HAP-1 (cell line): ENCODE data around the gene CCNE1.

Experiments
- DNase-seq, 2 experiments: peaks; one replicate each; pipeline ENCODE4 v3.0.0-alpha.2; 2016 to 2020; ENCODE audit warnings: low spot score in 2 of 2
- H3K27me3 ChIP-seq: fragments of 250-450 bp; sonication (Bioruptor Pico); 2 replicates; pipeline ENCODE4 v1.5.1; 2020; ENCODE audit warnings: low read depth, mild to moderate bottlenecking, moderate library complexity
- H3K36me3 ChIP-seq: fragments of 250-450 bp; sonication (Bioruptor Pico); replicated peaks from 2 replicates; pipeline ENCODE4 v1.5.1; 2020; ENCODE audit warnings: mild to moderate bottlenecking
- H3K4me1 ChIP-seq: fragments of 250-450 bp; sonication (Bioruptor Pico); 2 replicates; pipeline ENCODE4 v1.5.1; 2020; ENCODE audit warnings: mild to moderate bottlenecking
- H3K4me3 ChIP-seq: fragments of 250-450 bp; sonication (Bioruptor Pico); 2 replicates; pipeline ENCODE4 v1.5.1; 2020; ENCODE audit warnings: mild to moderate bottlenecking, moderate library complexity
- H3K9me3 ChIP-seq: fragments of 250-450 bp; sonication (Bioruptor Pico); 2 replicates; pipeline ENCODE4 v1.5.1; 2020; ENCODE audit warnings: mild to moderate bottlenecking, moderate library complexity
- in situ Hi-C: fragments of 300-500 bp; cut with MboI; formaldehyde crosslinking; loops from 3 replicates; pipeline ENCODE4 v1.14.3; 2020; ENCODE audit warnings: low sequenced_read_pairs, inconsistent platforms, mixed read lengths

The CCNE1 gene

GRCh38 chr19:29851769-29852521 is 40.2 kb downstream of the CCNE1 start:
- no peak for DNase-seq
- Histone ChIP-seq H3K4me1 (peaks cover 7% of the 10 kb centered on the region), H3K9me3 (no peaks in the 10 kb centered on the region; the same call in 1 of the 2 replicates), H3K27me3 (no peaks in the 10 kb centered on the region), H3K4me3 (no peak overlapping the region), H3K36me3 (no peaks in the 10 kb centered on the region)
- in situ Hi-C loops: no loop called here

- no peaks in the 10 kb centered on the region for H3K27me3 ChIP-seq
- no peaks in the 10 kb centered on the region for H3K36me3 ChIP-seq
- no peak for DNase-seq
- no peaks in the 10 kb centered on the region; the same call in 1 of the 2 replicates for H3K9me3 ChIP-seq
- no peaks in the 10 kb centered on the region for H3K4me1 ChIP-seq
- H3K4me3 ChIP-seq: no peak overlapping the region
- in situ Hi-C loops: no loop called here
These were observed 42.2 kb downstream of the CCNE1 start for GRCh38 chr19:29854033-29854432.

GRCh38 chr19:29855087-29855486 is 43.3 kb downstream of the CCNE1 start:
- no peaks in the 10 kb centered on the region for H3K36me3 ChIP-seq
- peak in 1 of 2 experiments; percentile 30 for DNase-seq
- no peak overlapping the region for H3K4me3 ChIP-seq
- no peaks in the 10 kb centered on the region; the same call in 1 of the 2 replicates for H3K9me3 ChIP-seq
- no peaks in the 10 kb centered on the region for H3K27me3 ChIP-seq
- H3K4me1 ChIP-seq: no peaks in the 10 kb centered on the region
- in situ Hi-C loops: no loop called here

- DNase-seq: no peak
- in situ Hi-C loops: no loop called here
- H3K36me3 ChIP-seq: no peaks in the 10 kb centered on the region
- H3K9me3 ChIP-seq: no peaks in the 10 kb centered on the region
- no peaks in the 10 kb centered on the region for H3K27me3 ChIP-seq
- no peak overlapping the region for H3K4me3 ChIP-seq
- H3K4me1 ChIP-seq: no peaks in the 10 kb centered on the region
These were observed 44.1 kb downstream of the CCNE1 start for GRCh38 chr19:29855741-29856500.

GRCh38 chr19:29858000-29858596 is 46.3 kb downstream of the CCNE1 start:
- in situ Hi-C loops: no loop called here
- no peaks in the 10 kb centered on the region for H3K4me1 ChIP-seq
- no peaks in the 10 kb centered on the region for H3K9me3 ChIP-seq
- H3K36me3 ChIP-seq: no peaks in the 10 kb centered on the region
- no peaks in the 10 kb centered on the region; the same call in 1 of the 2 replicates for H3K27me3 ChIP-seq
- DNase-seq: peak; percentile 36 to 70
- H3K4me3 ChIP-seq: no peak overlapping the region

GRCh38 chr19:29858621-29859020 is 46.8 kb downstream of the CCNE1 start:
- Histone ChIP-seq H3K27me3 (no peaks in the 10 kb centered on the region; the same call in 1 of the 2 replicates), H3K4me3 (no peak overlapping the region), H3K9me3 (no peaks in the 10 kb centered on the region), H3K36me3 (no peaks in the 10 kb centered on the region), H3K4me1 (no peaks in the 10 kb centered on the region)
- DNase-seq: no peak
- in situ Hi-C loops: no loop called here

GRCh38 chr19:29860492-29860891 is 48.7 kb downstream of the CCNE1 start:
- in situ Hi-C loops: no loop called here
- H3K36me3 ChIP-seq: no peaks in the 10 kb centered on the region
- H3K4me3 ChIP-seq: no peak overlapping the region
- peak in 1 of 2 experiments; percentile 32 for DNase-seq
- H3K9me3 ChIP-seq: no peaks in the 10 kb centered on the region
- no peaks in the 10 kb centered on the region for H3K4me1 ChIP-seq
- peaks cover 2% of the 10 kb centered on the region; the same call in 1 of the 2 replicates for H3K27me3 ChIP-seq

GRCh38 chr19:29861574-29861973 is 49.8 kb downstream of the CCNE1 start:
- in situ Hi-C loops: no loop called here
- H3K4me1 ChIP-seq: no peaks in the 10 kb centered on the region
- H3K27me3 ChIP-seq: peaks cover 2% of the 10 kb centered on the region; the same call in 1 of the 2 replicates

GRCh38 chr19:29866011-29866410 is 54.2 kb downstream of the CCNE1 start:
- DNase-seq: no peak
- in situ Hi-C loops: no loop called here

More at GRCh38 chr19:29861574-29861973, 49.8 kb downstream of the CCNE1 start:
- Histone ChIP-seq H3K9me3 (no peaks in the 10 kb centered on the region), H3K4me3 (no peak overlapping the region), H3K36me3 (no peaks in the 10 kb centered on the region)
- DNase-seq: no peak

GRCh38 chr19:29867984-29868383 is 56.2 kb downstream of the CCNE1 start:
- no peak for DNase-seq
- Histone ChIP-seq H3K4me1 (peaks cover 3% of the 10 kb centered on the region), H3K9me3 (no peaks in the 10 kb centered on the region), H3K4me3 (no peak overlapping the region), H3K27me3 (0 out of 2 replicates have a peak, but pooled peaks cover 2% of the 10 kb centered on the region), H3K36me3 (no peaks in the 10 kb centered on the region)
- in situ Hi-C loops: no loop called here

More at GRCh38 chr19:29866011-29866410, 54.2 kb downstream of the CCNE1 start:
- Histone ChIP-seq H3K36me3 (no peaks in the 10 kb centered on the region), H3K4me1 (no peaks in the 10 kb centered on the region; the same call in 1 of the 2 replicates), H3K27me3 (peaks cover 2% of the 10 kb centered on the region; the same call in 1 of the 2 replicates), H3K4me3 (no peak overlapping the region), H3K9me3 (no peaks in the 10 kb centered on the region)

- DNase-seq: peak in 1 of 2 experiments; percentile 32
- H3K4me3 ChIP-seq: no peak overlapping the region
- peaks cover 10% of the 10 kb centered on the region for H3K4me1 ChIP-seq
- H3K9me3 ChIP-seq: no peaks in the 10 kb centered on the region
- H3K36me3 ChIP-seq: no peaks in the 10 kb centered on the region
- in situ Hi-C loops: loop anchor here (5.0 to 10.0 kb wide), 2 partner anchors 139 to 256 kb away; no protein-coding TSS in a partner anchor
- H3K27me3 ChIP-seq: no peaks in the 10 kb centered on the region
These were observed 59.4 kb downstream of the CCNE1 start for GRCh38 chr19:29871143-29871542.

- H3K4me1 ChIP-seq: peaks cover 10% of the 10 kb centered on the region
- DNase-seq: no peak
- in situ Hi-C loops: loop anchor here (5.0 to 10.0 kb wide), 2 partner anchors 140 to 257 kb away; no protein-coding TSS in a partner anchor
- no peaks in the 10 kb centered on the region for H3K27me3 ChIP-seq
- H3K9me3 ChIP-seq: no peaks in the 10 kb centered on the region
- H3K36me3 ChIP-seq: no peaks in the 10 kb centered on the region
- H3K4me3 ChIP-seq: no peak overlapping the region
These were observed 60.5 kb downstream of the CCNE1 start for GRCh38 chr19:29872224-29872731.

- Histone ChIP-seq H3K4me1 (peaks cover 10% of the 10 kb centered on the region), H3K9me3 (no peaks in the 10 kb centered on the region), H3K27me3 (no peaks in the 10 kb centered on the region), H3K36me3 (no peaks in the 10 kb centered on the region), H3K4me3 (peak overlapping the region; percentile 32)
- peak; percentile 56 to 88 for DNase-seq
- in situ Hi-C loops: loop anchor here (5.0 to 10.0 kb wide), 2 partner anchors 141 to 258 kb away; no protein-coding TSS in a partner anchor
These were observed 61.4 kb downstream of the CCNE1 start for GRCh38 chr19:29873024-29873800.
